BE2C (cell line): ENCODE measurements around the gene CHST11.

Source experiments
- DNase-seq: peaks from one replicate; pipeline ENCODE4 v3.0.0-alpha.2; 2020
- H3K27me3 ChIP-seq: fragments of 250-450 bp; sonication (Bioruptor Pico); 2 replicates; pipeline ENCODE4 v1.5.1; 2020; ENCODE audit warnings: mild to moderate bottlenecking
- H3K36me3 ChIP-seq: fragments of 250-450 bp; sonication (Bioruptor Pico); 2 replicates; pipeline ENCODE4 v1.5.1; 2020; ENCODE audit warnings: mild to moderate bottlenecking
- H3K4me1 ChIP-seq: fragments of 250-450 bp; sonication (Bioruptor Pico); 2 replicates; pipeline ENCODE4 v1.5.1; 2020
- H3K4me3 ChIP-seq: 2 replicates; pipeline ENCODE4 v1.5.1; 2011; ENCODE audit warnings: low read depth, low read length
- H3K9me3 ChIP-seq: fragments of 250-450 bp; sonication (Bioruptor Pico); 2 replicates; pipeline ENCODE4 v1.5.1; 2020
- CTCF ChIP-seq: IDR thresholded peaks from 2 replicates; pipeline ENCODE4 v1.5.1; 2012; ENCODE audit warnings: mild to moderate bottlenecking, low read depth, low read length

The CHST11 gene

DNA sequence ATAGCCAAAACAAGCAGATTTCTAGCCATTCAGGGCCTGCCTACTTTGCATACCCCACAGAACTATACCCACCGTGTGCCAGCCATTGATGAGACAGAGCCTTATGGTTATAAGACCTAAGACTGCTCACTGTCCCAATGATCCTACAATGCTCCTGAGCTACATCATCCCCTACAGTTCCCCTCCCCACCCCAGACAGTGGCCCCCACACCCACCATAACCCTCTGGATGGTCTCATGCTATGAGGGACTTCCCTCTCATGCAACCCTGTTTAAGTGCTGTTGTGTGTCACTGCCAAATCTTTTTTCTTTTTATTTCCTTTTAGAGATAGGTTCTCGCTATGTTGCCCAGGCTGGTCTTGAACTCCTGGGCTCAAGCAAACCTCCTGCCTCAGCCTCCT lies 75.9 kb downstream of the CHST11 start:
- Histone ChIP-seq H3K9me3 (no peaks in the 10 kb centered on the region), H3K4me1 (peaks cover 13% of the 10 kb centered on the region), H3K27me3 (no peaks in the 10 kb centered on the region), H3K4me3 (no peak overlapping the region), H3K36me3 (no peaks in the 10 kb centered on the region; the same call in 1 of the 2 replicates)
- DNase-seq: no peak
- TF ChIP-seq CTCF: no peak

GRCh38 chr12:104533134-104533533 lies 76.4 kb downstream of the CHST11 start:
- Histone ChIP-seq H3K4me3 (no peak overlapping the region), H3K4me1 (peaks cover 13% of the 10 kb centered on the region), H3K36me3 (no peaks in the 10 kb centered on the region; the same call in 1 of the 2 replicates), H3K27me3 (no peaks in the 10 kb centered on the region), H3K9me3 (no peaks in the 10 kb centered on the region)
- TF ChIP-seq CTCF: no peak
- no peak for DNase-seq

- TF ChIP-seq CTCF: no peak
- Histone ChIP-seq H3K4me3 (no peak overlapping the region), H3K27me3 (no peaks in the 10 kb centered on the region), H3K9me3 (no peaks in the 10 kb centered on the region; the same call in 1 of the 2 replicates), H3K36me3 (no peaks in the 10 kb centered on the region; the same call in 1 of the 2 replicates), H3K4me1 (peaks cover 13% of the 10 kb centered on the region)
- DNase-seq: no peak
These were observed 77.6 kb downstream of the CHST11 start for GRCh38 chr12:104534162-104534856.

DNA sequence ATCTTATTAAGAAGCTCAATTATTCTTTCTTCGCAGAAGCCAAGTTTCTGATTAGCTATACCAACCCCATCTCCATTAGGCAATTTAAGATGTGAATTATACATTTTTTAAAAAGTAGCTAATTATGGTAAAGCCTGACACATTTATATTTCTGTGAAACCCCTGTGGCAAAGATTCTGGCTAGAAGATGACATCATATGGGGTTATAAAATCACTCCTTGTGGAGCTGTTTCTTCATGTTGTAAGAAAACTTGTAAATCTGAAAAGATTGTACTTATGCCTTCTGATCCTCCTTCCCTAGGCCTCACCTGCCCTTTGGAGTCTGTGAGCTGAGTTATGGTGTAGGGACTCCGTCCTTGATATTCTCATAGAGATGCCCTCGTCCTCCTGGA lies 78.1 kb downstream of the CHST11 start:
- Histone ChIP-seq H3K4me3 (no peak overlapping the region), H3K27me3 (no peaks in the 10 kb centered on the region), H3K36me3 (no peaks in the 10 kb centered on the region; the same call in 1 of the 2 replicates), H3K4me1 (peaks cover 13% of the 10 kb centered on the region), H3K9me3 (no peaks in the 10 kb centered on the region; the same call in 1 of the 2 replicates)
- TF ChIP-seq CTCF: no peak
- DNase-seq: no peak

DNA sequence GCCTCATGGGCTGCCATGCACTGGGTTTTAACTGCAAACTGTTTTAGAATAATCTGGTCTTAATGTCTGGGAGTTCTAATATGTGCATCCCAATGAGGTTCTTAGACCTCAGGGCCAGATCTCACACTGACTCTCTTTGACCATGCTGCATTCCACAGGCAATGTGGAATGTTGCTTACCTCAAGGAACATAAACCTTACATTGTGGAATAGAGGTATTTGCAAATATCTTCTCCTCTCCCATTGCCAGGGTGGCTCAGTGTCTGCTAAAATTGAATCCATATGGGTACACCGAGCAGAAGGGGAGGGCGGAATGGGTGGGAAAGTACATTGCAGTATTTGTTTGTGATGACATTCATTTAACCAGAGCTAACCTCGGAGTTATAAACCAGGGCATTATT lies 78.6 kb downstream of the CHST11 start:
- Histone ChIP-seq H3K36me3 (no peaks in the 10 kb centered on the region; the same call in 1 of the 2 replicates), H3K27me3 (no peaks in the 10 kb centered on the region), H3K9me3 (no peaks in the 10 kb centered on the region; the same call in 1 of the 2 replicates), H3K4me3 (no peak overlapping the region), H3K4me1 (peaks cover 15% of the 10 kb centered on the region)
- DNase-seq: no peak
- no peak for TF ChIP-seq CTCF

- Histone ChIP-seq H3K4me3 (no peak overlapping the region), H3K27me3 (no peaks in the 10 kb centered on the region), H3K4me1 (peaks cover 19% of the 10 kb centered on the region), H3K9me3 (no peaks in the 10 kb centered on the region; the same call in 1 of the 2 replicates), H3K36me3 (no peaks in the 10 kb centered on the region; the same call in 1 of the 2 replicates)
- no peak for DNase-seq
- TF ChIP-seq CTCF: no peak
These were observed 80.1 kb downstream of the CHST11 start for GRCh38 chr12:104536841-104537240.
